ENCODE results near the gene MGME1. TPM values are rescaled to one million over a fixed set of nuclear protein-coding genes. Genes with fewer than 3 reads are reported as not detected.
A peak's percentile ranks its signal among the peaks of the same experiment; 100 is the strongest.

Gene MGME1
- total and polyA plus RNA-seq, 4 donors, result 10.1 to 19.1 (median 11.5) TPM

- Histone ChIP-seq H3K9me3 (ENCODE audit: control insufficient read depth in 4 of 4, insufficient read depth in 3 of 4, low read length in 3 of 4) (no peaks in the 10 kb centered on the region), H3K27ac (ENCODE audit: low read depth in 1 of 2, low read length in 1 of 2) (peak overlapping the region in 1 of 2 donors; percentile 46), H3K4me3 (no peak overlapping the region), H3K9ac (ENCODE audit: insufficient read depth in 1 of 2, low read length in 2 of 2) (no peak overlapping the region), H3K36me3 (ENCODE audit: control insufficient read depth in 4 of 4, insufficient read depth in 4 of 4, low read length in 4 of 4) (peaks cover 0 to 7% (median 5%) of the 10 kb centered on the region in 4 donors), H3K27me3 (ENCODE audit: control insufficient read depth in 3 of 3, insufficient read depth in 3 of 3, low read length in 2 of 3) (no peaks in the 10 kb centered on the region), H3K4me1 (ENCODE audit: control insufficient read depth in 5 of 5, insufficient read depth in 5 of 5, low read length in 5 of 5) (peaks cover 0 to 41% (median 10%) of the 10 kb centered on the region in 5 donors)
- TF ChIP-seq CTCF (IDR thresholded peaks at IDR 0.05; ENCODE audit: control extremely low read depth, extremely low read depth), result no peak
- peak in 2 of 3 donors; percentile 37 to 68 for DNase-seq
- no peak for ATAC-seq (ENCODE audit: insufficient read depth, low FRiP score)
- 70 to 71% methylated on average over 2 of the region's 2 CpGs for WGBS, 2 donors
Observed at GRCh38 chr20:17972121-17972520, 3.3 kb downstream of the MGME1 start.

GRCh38 chr20:17976305-17976704 is 7.5 kb downstream of the MGME1 start:
- no peak overlapping the region for H3K4me3 ChIP-seq
- H3K4me1 ChIP-seq (ENCODE audit: control insufficient read depth in 5 of 5, insufficient read depth in 5 of 5, low read length in 5 of 5), result peaks cover 0 to 24% (median 4%) of the 10 kb centered on the region in 5 donors
- H3K27me3 ChIP-seq (ENCODE audit: control insufficient read depth in 3 of 3, insufficient read depth in 3 of 3, low read length in 2 of 3), result no peaks in the 10 kb centered on the region
- no peak overlapping the region for H3K27ac ChIP-seq (ENCODE audit: low read depth in 1 of 2, low read length in 1 of 2)
- DNase-seq, result no peak
- peaks cover 2 to 13% (median 5%) of the 10 kb centered on the region in 4 donors for H3K36me3 ChIP-seq (ENCODE audit: control insufficient read depth in 4 of 4, insufficient read depth in 4 of 4, low read length in 4 of 4)
- ATAC-seq (ENCODE audit: insufficient read depth, low FRiP score), result no peak
- 93 to 99% methylated on average over 6 of the region's 6 CpGs for WGBS, 2 donors
- no peak overlapping the region for H3K9ac ChIP-seq (ENCODE audit: insufficient read depth in 1 of 2, low read length in 2 of 2)
- TF ChIP-seq CTCF (IDR thresholded peaks at IDR 0.05; ENCODE audit: control extremely low read depth, extremely low read depth), result no peak
- no peaks in the 10 kb centered on the region for H3K9me3 ChIP-seq (ENCODE audit: control insufficient read depth in 4 of 4, insufficient read depth in 3 of 4, low read length in 3 of 4)

- ATAC-seq (ENCODE audit: insufficient read depth, low FRiP score) (no peak), DNase-seq (no peak)
- Histone ChIP-seq H3K4me1 (ENCODE audit: control insufficient read depth in 5 of 5, insufficient read depth in 5 of 5, low read length in 5 of 5) (peaks cover 0 to 4% (median 0%) of the 10 kb centered on the region in 5 donors), H3K36me3 (ENCODE audit: control insufficient read depth in 4 of 4, insufficient read depth in 4 of 4, low read length in 4 of 4) (peaks cover 2 to 9% (median 6%) of the 10 kb centered on the region in 4 donors), H3K9ac (ENCODE audit: insufficient read depth in 1 of 2, low read length in 2 of 2) (no peak overlapping the region), H3K27me3 (ENCODE audit: control insufficient read depth in 3 of 3, insufficient read depth in 3 of 3, low read length in 2 of 3) (no peaks in the 10 kb centered on the region), H3K27ac (ENCODE audit: low read depth in 1 of 2, low read length in 1 of 2) (no peak overlapping the region), H3K9me3 (ENCODE audit: control insufficient read depth in 4 of 4, insufficient read depth in 3 of 4, low read length in 3 of 4) (no peaks in the 10 kb centered on the region), H3K4me3 (no peak overlapping the region)
- no peak for TF ChIP-seq CTCF (IDR thresholded peaks at IDR 0.05; ENCODE audit: control extremely low read depth, extremely low read depth)
- WGBS, 2 donors, result 85 to 88% methylated on average over 7 of the region's 7 CpGs
Observed at GRCh38 chr20:17985388-17986018, 16.7 kb downstream of the MGME1 start.

Data from lung (tissue), 12 donors.